Measurements from ENCODE around the gene ADGRB3.

DNA sequence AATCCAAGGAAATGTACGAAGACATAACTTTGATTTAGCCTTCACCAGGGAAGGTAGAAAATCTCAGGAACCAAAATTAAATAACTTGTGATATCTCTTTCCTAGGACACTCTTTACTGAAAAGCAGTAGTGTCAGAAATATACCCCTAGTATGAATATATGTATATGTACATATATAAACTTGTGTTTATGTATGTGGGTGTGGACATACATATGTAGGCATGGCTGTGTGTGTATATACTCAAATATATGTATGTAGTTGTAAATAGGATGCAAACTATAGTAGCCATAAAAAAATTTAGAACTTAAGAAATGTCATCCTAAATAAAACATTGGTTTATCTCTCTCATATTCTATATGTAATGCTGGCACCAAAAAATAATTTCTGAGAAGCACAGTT is 500.8 kb downstream of the ADGRB3 start:
- TF ChIP-seq EP300 (IDR thresholded peaks at IDR 0.05) (no peak), CTCF (IDR thresholded peaks at IDR 0.05) (no peak), POLR2AphosphoS5 (IDR thresholded peaks at IDR 0.05) (no peak)
